GM12874 (cell line): Measurements from ENCODE around the gene SAMD4A.

Experiments
- CTCF ChIP-seq: IDR thresholded peaks from 2 replicates; pipeline ENCODE4 v1.5.1; 2011; ENCODE audit warnings: low read depth, mild to moderate bottlenecking, control low read depth, low read length, moderate library complexity; ENCODE audit not compliant: insufficient read depth

SAMD4A gene

GRCh38 chr14:54647378-54647777 lies 80.5 kb downstream of the SAMD4A start:
- no peak for TF ChIP-seq CTCF

- TF ChIP-seq CTCF, result no peak
Measured at GRCh38 chr14:54649056-54649455, 82.1 kb downstream of the SAMD4A start.

DNA sequence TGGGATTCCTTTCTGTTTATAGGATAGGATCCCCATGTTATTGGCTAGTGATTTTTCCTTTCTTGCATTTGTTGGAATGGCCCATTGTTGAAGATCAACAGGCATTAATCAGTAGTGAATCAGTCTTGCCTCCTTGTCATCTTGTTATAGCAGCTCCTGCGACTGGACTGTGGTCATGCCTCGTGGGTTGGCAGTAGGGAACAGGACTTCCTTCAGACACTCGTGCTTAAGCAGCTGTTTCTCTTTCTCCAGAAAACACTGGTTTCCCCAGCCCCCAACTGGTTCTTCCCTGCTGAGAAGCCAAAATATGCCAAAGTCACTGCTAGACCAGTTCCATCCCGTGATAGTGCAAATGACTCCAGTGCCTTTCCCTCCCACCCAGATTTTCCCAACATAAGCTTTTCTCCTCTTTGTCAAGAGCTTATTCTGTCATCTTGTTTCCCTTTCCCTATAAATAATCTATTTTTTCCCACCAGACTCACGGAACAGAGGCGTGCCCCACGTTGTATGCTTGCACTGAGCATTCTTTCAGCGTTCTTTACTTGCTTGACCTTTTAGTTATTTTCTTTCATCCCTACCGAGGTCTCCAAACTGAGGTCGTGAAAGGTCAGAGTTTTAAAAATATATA lies 83.5 kb downstream of the SAMD4A start:
- no peak for TF ChIP-seq CTCF

DNA sequence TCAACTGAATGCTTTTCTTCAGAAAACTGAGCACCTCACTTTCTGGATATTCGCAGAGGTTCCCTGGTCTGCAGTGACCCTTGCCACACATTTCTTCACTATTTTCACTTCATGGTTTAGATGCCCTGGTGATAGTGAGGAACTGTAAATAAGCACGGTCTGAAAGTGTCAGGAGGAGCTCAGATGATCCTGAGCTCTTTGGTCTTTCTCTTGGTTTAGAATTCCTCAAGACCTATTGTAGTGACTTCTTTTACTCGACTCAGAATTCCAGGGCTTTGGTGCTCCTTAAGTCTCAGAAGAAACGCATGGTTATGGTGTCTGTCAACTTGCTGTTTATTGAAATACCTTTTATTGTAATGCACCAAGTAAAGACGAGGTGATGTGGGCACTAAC lies 84.0 kb downstream of the SAMD4A start:
- TF ChIP-seq CTCF, result no peak

DNA sequence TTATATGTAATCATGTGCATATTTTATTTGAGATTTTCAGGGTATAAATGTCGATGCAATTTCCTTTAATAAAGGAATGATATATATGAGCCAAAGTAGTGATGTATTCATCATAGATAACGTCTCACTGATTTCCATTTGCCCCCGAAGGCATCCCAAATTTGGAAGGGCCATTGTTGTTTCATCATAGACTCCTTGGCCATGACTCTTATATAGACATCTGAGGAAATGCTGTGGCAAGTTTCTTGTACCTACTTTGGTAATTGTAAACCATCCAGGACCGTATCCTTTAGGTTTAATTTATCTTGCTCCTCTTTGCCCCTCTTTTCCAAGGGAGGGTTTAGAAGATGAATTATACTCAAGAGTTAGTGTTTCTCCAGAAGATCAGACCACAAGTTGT lies 84.7 kb downstream of the SAMD4A start:
- TF ChIP-seq CTCF, result no peak

GRCh38 chr14:54652188-54652587 lies 85.3 kb downstream of the SAMD4A start:
- TF ChIP-seq CTCF, result no peak

- no peak for TF ChIP-seq CTCF
Measured at GRCh38 chr14:54652605-54653052, 85.7 kb downstream of the SAMD4A start.
